Hematopoietic multipotent progenitor cell treated with erythropoietin and hydrocortisone succinate and interleukin-3 and kit ligand, for 17 days (in vitro differentiated cells): ENCODE measurements around the gene TRAF2.
"Not testable (repeated sequence)": the region's sequence is repeated elsewhere in the genome, so short reads cannot be mapped to it uniquely, and the experiment has no call there.

Experiments used
- DNase-seq: peaks from one replicate; pipeline ENCODE4 v3.0.0-alpha.2; 2015; ENCODE audit warnings: low spot score

The TRAF2 gene

DNA sequence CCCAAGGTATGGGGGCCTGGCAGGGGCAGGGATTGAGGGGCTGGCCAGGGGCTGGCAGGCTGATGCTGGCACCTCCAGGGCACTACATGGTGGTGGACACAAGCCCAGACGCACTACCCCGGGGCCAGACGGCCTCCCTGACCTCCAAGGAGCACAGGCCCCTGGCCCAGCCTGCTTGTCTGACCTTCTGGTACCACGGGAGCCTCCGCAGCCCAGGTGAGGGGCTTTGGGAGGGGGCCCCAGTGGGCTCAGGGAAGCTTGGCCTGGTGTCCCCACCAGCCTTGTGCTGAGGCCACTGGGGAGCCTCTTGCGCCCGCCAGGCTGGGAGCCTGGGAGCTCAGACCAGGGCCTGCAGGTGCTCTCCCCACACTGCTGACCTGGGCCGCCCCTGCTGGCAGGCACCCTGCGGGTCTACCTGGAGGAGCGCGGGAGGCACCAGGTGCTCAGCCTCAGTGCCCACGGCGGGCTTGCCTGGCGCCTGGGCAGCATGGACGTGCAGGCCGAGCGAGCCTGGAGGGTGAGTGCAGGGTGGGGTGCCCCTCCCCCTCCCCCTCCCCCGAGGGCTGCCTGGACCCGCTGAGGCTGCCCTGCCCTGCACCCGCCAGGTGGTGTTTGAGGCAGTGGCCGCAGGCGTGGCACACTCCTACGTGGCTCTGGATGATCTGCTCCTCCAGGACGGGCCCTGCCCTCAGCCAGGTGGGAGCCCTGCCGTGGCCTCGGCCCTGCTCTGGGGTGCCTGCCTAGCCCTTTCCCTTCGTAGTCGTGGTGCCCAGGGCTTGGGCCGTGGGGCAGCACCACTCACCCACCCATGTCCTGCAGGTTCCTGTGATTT is 28.5 kb upstream of the TRAF2 start:
- no peak for DNase-seq

GRCh38 chr9:136858452-136858843 is 27.9 kb upstream of the TRAF2 start:
- DNase-seq: no peak

DNA sequence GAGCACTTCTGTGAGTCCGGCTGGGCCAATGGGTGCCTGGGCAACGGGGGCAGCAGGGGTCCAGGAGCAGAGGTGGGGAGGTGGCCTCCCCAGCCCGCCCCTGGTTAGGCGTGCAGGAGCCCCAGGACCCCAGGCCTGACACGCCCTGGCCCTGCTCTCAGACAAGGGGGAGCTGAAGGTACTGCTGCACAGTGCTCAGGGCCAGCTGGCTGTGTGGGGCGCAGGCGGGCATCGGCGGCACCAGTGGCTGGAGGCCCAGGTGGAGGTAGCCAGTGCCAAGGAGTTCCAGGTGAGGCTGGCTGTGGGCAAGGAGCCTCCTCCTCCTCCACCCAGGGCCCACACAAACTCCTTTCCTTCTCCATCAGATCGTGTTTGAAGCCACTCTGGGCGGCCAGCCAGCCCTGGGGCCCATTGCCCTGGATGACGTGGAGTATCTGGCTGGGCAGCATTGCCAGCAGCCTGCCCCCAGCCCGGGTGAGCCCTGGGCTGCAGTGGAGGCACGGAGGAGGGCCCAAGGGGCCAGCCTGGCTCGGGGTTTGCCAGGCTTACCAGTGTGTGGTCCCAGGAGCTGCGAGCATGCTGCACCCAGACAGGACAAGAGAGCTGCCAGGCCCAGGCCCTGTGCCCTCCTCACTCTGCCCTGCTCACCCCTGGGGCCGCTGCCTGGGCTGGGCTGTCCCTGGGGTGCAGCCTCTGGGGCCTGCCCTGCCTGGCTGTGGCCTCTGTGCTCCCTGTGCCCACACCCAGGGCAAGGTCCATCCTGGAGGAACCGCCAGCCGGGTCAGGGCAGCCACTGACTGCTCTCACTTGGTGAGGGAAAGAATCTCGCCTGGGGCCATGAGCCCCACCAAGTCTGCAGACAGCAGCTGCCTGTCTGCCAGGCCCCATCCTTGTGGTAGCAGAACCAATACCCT is 27.2 kb upstream of the TRAF2 start:
- no peak for DNase-seq

DNA sequence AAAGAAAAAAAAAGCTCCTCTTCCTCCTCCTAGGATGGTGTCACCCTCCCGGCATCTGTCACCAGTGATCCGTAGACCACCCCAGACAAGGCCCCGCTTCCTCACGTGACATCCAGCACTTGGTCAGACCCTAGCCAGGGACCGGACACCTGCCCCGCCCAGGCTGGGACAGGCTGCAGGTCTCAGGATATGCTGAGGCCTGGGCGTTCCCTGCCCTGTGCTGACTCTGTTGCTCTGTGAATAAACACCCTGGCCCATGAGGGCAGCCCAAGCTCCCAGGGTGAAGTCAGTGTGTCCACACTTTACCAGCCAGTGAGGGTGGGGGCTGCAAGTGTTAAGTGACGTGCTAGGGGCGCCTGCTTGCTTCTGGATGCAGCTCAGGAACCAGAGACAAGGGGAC is 25.8 kb upstream of the TRAF2 start:
- DNase-seq: no peak

GRCh38 chr9:136860933-136861873 is 25.1 kb upstream of the TRAF2 start:
- DNase-seq: no peak

GRCh38 chr9:136861874-136862457 is 24.4 kb upstream of the TRAF2 start:
- no peak for DNase-seq

DNA sequence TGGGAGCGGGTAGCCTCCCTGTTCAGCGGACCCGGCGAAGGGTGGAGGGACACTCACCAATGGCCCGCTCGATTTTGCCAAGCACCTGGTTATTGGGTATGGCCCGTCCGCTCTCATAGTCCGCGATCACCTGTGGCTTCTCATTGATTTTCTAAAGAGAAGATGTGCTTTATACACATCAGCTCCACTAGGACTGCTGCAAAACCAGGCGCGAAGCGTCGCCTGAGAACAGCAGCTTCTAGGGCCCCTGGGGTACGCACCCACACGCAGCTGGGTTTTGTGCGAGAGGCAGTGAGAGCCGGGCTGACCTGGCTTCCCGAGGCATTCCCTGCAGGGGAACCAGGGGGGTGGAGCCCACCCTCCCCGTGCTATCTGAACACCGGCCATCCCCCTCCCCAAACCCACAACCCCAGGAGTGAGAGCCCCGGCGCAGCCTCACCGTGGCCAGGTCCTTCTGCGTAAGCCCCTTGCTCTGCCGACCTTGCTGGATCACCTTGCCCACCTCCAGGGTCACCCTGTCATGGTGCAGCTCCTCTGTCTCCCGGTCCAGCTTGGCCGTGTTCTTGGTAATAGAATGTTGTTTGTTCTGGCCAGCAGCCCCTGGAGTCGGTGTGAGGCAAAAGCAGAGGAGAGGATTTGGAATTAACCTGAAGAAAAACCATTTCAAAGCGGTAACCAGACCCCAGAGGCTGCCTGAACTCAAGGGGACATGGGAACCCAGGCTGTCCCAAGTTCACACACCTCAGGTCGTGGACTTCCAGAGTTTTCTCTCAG is 23.3 kb upstream of the TRAF2 start:
- DNase-seq: no peak

GRCh38 chr9:136863623-136864273 is 22.6 kb upstream of the TRAF2 start:
- DNase-seq: no peak

DNA sequence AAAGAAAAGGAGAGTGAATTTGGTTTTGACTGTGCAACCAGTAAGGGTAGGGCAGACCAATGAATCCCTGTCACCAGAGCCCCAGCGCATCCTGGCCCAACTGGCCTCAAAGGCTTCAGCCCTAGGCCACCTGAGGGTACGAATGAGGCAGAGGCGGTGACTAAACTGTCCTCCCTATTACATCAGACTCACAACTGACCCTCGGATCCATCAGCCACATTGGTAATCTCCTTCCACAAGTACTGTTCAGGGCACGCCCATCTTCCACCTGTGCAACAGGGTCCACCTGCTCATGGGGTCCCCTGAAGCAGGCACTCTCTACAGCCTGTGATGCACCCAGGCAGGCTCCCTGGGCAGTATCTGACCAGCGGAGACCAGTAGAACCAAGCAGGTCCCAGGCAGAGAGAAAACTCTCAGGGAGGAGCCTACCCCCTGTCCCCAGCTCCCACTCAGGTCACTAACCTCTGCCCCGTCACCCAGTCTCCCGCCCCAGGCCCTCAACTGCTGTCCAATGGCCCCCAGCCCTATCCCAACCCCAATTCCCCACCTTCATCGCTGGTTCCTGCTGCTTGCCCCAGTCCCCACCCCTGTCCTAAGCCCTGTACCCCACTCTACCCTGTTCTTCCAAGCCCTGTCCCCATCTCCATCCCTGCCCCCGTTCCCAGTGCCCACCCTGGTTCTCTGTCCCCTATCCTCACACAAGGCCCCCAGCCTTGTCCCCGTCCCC is 21.1 kb upstream of the TRAF2 start:
- DNase-seq: no peak

DNA sequence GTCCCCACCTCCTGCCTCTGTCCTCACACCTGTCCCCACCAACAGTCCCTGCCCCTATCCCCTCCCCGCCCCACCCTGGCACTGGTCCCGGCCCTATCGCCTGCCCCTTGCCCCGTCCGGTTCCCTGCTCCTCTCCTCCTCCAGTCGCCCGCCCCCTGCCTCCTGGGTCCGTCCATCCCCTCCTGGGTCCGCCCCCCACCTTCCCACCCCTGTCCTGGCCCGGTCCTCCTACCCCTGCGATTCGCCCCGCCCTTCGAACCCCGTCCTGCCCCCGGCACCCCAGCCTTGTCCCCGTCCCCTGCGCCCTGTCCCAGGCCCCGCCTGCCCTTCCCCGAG is 20.6 kb upstream of the TRAF2 start:
- DNase-seq: no peak

GRCh38 chr9:136866898-136867421 is 19.4 kb upstream of the TRAF2 start:
- not testable (repeated sequence) for DNase-seq

GRCh38 chr9:136867480-136867879 is 18.8 kb upstream of the TRAF2 start:
- DNase-seq: no peak

DNA sequence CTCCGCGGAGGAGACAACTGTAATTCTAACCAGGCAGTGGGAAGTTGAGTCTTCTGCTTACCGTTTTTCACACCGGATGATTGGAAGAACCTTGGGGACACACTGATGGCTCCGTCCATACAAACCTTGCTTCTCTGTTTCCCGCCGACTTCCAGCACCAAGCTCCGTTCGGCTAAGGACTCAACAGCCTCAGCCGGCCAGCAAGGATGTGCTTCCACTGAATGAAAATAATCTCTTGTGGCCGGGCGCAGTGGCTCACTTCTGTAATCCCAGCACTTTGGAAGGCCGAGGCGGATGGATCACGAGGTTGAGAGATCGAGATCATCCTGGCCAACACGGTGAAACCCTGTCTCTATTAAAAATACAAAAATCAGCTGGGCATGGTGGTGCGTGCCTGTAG is 18.4 kb upstream of the TRAF2 start:
- DNase-seq: no peak

DNA sequence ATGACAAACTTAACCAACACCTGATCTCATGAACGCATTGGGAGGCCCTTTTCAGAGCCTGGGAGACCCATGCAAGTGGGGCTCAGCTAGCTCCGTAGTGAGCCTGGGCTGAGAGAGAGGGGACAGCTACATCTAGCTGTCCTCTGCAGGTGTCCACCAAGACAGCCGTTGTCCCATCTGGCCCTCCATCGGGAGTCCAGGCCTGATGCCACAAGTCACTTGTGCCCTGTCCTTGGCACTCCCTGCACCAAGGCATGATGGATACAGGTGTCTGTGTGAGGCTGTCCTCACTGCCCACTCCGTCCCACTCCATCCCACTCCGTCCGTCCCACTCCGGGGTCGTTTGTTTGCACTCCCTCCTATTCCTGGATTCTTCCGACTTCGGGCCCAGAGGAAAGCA is 17.7 kb upstream of the TRAF2 start:
- DNase-seq: no peak

- not testable (repeated sequence) for DNase-seq
Measured at GRCh38 chr9:136869611-136870010, 16.7 kb upstream of the TRAF2 start.

- no peak for DNase-seq
Measured at GRCh38 chr9:136875155-136875554, 11.2 kb upstream of the TRAF2 start.

DNA sequence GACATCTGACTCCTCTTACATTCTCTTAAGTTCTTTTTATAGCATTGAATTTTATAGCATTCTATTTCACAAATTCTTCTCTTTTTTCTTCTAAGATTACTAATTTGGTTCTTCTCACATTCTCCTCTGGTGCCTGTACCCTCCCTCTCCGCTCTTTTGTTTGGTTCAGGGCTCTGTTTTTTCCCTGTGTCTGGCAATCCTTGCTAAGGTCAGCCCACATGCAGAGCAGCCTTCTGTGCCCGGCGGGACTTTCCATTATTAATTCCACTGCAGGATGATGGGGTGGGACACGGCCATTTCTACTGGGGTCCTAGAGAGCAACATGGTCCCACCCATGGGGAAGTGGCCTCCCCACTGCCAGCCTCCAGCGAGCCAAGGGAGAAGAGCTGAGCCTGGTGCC is 9.8 kb upstream of the TRAF2 start:
- DNase-seq: no peak

GRCh38 chr9:136880651-136881050 is 5.7 kb upstream of the TRAF2 start:
- DNase-seq: no peak

DNA sequence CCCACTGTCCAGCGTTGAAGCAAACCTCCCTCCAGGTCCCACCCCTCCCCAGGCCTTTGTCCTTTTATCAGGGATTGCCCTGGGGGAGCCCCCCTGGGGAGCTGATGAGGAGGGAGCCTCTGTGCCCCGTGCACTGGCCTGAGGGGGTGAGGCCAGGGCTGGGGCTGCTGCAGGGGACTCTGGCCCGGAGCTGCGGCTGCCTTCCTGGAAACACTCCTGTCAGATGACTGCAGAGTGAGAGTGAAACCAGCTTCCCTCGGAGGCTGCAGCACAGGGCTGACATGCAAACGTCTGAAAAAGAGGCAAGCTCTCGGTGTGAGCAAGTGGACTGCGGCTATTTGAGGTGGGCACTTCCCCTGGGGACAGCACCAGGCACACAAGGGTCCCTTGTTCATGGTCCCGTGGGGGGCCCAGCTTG is 4.6 kb upstream of the TRAF2 start:
- DNase-seq: no peak
